Left lung (tissue), 10 donors: ENCODE results near the gene CDK7. TPM values are rescaled to one million over a fixed set of nuclear protein-coding genes. Genes with fewer than 3 reads are reported as not detected.
A peak's percentile ranks its signal among the peaks of the same experiment; 100 is the strongest.

ENCODE experiments used
- ATAC-seq: fragments of 200-7000 bp; cut with Tn5 transposase; one replicate; pipeline ENCODE4 v1.9.1; 2020; ENCODE audit warnings: moderate library complexity
- DNase-seq, 4 donors: peaks; one replicate each; pipeline ENCODE4 v3.0.0-alpha.2; 2013 to 2020
- H3K27ac ChIP-seq, 2 donors: fragments of 200-600 bp; sonication (generic) in 1 of 2; one replicate each; pipeline versions ENCODE4 v1.5.0 to v1.8.0; 2020 to 2021
- H3K27me3 ChIP-seq, 2 donors: fragments of 200-600 bp; sonication (generic) in 1 of 2; one replicate each; pipeline versions ENCODE4 v1.5.0 to v1.8.0; 2020 to 2021
- H3K36me3 ChIP-seq, 2 donors: fragments of 200-600 bp; sonication (generic) in 1 of 2; one replicate each; pipeline versions ENCODE4 v1.5.0 to v1.8.0; 2020 to 2021
- H3K4me1 ChIP-seq, 2 donors: fragments of 200-600 bp; one replicate each; pipeline ENCODE4 v1.8.0; 2021
- H3K4me3 ChIP-seq, 2 donors: fragments of 200-600 bp; sonication (generic) in 1 of 2; one replicate each; pipeline versions ENCODE4 v1.5.0 to v1.8.0; 2020 to 2021; ENCODE audit warnings: mild to moderate bottlenecking in 1 of 2
- H3K9me3 ChIP-seq, 2 donors: fragments of 200-600 bp; sonication (generic) in 1 of 2; one replicate each; pipeline versions ENCODE4 v1.5.0 to v1.8.0; 2020 to 2021
- CTCF ChIP-seq, 2 donors: fragments of 200-600 bp; sonication (generic) in 1 of 2; IDR thresholded peaks; one replicate each; pipeline versions ENCODE4 v1.5.0 to v1.8.0; 2021; ENCODE audit warnings: antibody characterized with exemption in 2 of 2
- intact Hi-C, 2 donors: fragments of 100-400 bp; cut with DNase I; formaldehyde crosslinking; loops; one replicate each; pipeline versions ENCODE4 v1.11.2 to v1.14.2; 2022
- polyA plus RNA-seq, 6 donors: library from polyadenylated mRNA; unstranded; fragments of 120-200 nt; gene quantifications; one replicate each; pipeline ENCODE4 v1.2.1, GENCODE V29; 2013; ENCODE audit not compliant: insufficient read length in 6 of 6
- total RNA-seq, 2 donors: library from RNA; stranded (reverse); fragmentation: NEBNext Ultra II Directional; extraction: Animal tissue kit (Norgen Biotek cat#: 25700); gene quantifications; one replicate each; pipeline ENCODE4 v1.2.1, GENCODE V29; 2021
- donor health status: DM: no; HTN: yes; CAD: no.
- donor health status: DM: no; HTN: no; CAD: no.

The CDK7 gene
- total and polyA plus RNA-seq, 8 donors: 15.9 to 38.0 (median 32.2) TPM

DNA sequence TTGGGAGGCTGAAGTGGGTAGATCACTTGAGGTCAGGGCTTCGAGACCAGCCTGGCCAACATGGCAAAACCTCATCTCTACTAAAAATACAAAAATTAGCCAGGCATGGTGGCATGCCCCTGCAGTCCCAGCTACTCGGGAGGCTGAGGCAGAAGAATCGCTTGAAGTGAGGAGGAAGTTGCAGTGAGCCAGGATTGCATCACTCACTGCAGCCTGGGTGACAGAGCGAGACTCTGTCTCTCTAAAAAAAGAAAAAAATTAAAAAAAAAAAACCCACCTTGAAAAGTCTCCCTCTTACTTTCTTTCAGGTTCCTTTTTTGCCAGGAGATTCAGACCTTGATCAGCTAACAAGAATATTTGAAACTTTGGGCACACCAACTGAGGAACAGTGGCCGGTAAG is 34.2 kb downstream of the CDK7 start:
- Histone ChIP-seq H3K27ac (no peak overlapping the region), H3K4me1 (no peaks in the 10 kb centered on the region), H3K9me3 (no peaks in the 10 kb centered on the region), H3K36me3 (peaks cover 0 to 76% of the 10 kb centered on the region in 2 donors), H3K27me3 (no peaks in the 10 kb centered on the region), H3K4me3 (no peak overlapping the region)
- intact Hi-C loops: no loop called here
- DNase-seq (no peak), ATAC-seq (no peak)
- no peak for TF ChIP-seq CTCF (IDR thresholded peaks at IDR 0.05)

DNA sequence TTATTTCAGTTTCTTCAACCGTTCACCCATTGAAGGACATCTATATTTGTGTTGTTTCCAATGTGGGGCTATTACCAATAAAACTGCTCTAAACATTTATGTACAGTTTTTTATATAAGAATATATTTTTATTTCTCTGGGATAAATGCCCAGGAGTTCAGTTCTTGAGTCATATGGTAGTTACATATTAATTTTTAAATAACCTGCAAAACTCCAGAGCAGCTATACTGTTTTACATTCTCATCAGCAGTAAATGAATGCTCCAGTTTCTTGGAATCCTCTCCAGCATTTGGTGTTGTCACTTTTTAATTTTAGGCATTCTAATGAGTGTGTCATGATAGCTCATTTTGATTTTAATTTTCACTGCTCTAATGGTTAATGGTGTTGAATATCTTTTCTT is 36.2 kb downstream of the CDK7 start:
- no peak for ATAC-seq
- intact Hi-C loops: no loop called here

DNA sequence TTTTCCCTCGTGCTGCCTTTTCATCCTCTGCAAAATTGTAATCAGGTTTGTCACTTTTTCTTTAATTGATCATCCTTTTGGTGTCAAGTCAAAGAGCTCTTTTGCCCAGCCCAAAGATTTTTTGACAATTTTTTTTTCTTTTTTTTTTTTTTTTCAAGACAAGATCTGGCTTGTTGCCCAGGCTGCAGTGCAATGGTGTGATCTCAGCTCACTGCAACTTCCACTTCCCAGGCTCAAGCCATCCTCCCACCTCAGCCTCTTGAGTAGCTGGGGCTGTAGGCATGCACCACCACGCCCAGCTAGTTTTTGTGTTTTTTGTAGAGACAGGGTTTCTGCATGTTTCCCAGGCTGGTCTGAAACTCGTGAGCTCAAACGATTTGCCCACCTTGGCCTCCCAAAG is 36.7 kb downstream of the CDK7 start:
- ATAC-seq (peak; percentile 69), DNase-seq (peak in 2 of 4 donors; percentile 21 to 50)
- Histone ChIP-seq H3K4me3 (no peak overlapping the region), H3K36me3 (peaks cover 0 to 77% of the 10 kb centered on the region in 2 donors), H3K27me3 (no peaks in the 10 kb centered on the region), H3K27ac (no peak overlapping the region), H3K4me1 (no peaks in the 10 kb centered on the region), H3K9me3 (no peaks in the 10 kb centered on the region)
- intact Hi-C loops: no loop called here
- no peak for TF ChIP-seq CTCF (IDR thresholded peaks at IDR 0.05)

More for the DNA sequence above, 36.2 kb downstream of the CDK7 start:
- Histone ChIP-seq H3K9me3 (no peaks in the 10 kb centered on the region), H3K36me3 (peaks cover 0 to 76% of the 10 kb centered on the region in 2 donors), H3K4me1 (no peaks in the 10 kb centered on the region), H3K4me3 (no peak overlapping the region), H3K27ac (no peak overlapping the region), H3K27me3 (no peaks in the 10 kb centered on the region)
- no peak for DNase-seq
- TF ChIP-seq CTCF (IDR thresholded peaks at IDR 0.05): no peak

DNA sequence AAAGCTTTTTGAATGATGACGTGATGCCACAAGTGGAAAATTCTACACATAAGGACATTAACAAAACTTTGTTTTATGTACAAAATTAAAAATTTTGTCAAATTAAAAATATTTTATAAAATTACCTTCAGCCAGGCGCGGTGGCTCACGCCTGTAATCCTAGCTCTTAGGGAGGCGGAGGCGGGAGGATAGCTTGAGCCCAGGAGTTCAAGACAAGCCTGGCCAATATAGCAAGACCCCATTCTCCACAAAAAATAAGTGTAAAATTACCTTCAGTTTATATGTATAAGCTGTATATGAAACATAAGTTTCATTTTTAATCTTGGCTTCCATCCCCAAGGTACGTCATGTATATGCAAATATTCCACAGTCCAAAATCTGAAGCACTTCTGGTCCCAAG is 40.9 kb downstream of the CDK7 start:
- no peak for TF ChIP-seq CTCF (IDR thresholded peaks at IDR 0.05)
- no peak overlapping the region for H3K27ac ChIP-seq
- ATAC-seq: no peak
- no peaks in the 10 kb centered on the region for H3K9me3 ChIP-seq
- DNase-seq: no peak
- intact Hi-C loops: no loop called here
- no peak overlapping the region for H3K4me3 ChIP-seq
- no peaks in the 10 kb centered on the region for H3K4me1 ChIP-seq
- H3K27me3 ChIP-seq: no peaks in the 10 kb centered on the region
- peaks cover 0 to 83% of the 10 kb centered on the region in 2 donors for H3K36me3 ChIP-seq

GRCh38 chr5:69276422-69277174 is 41.9 kb downstream of the CDK7 start:
- peak; percentile 38 for ATAC-seq
- Histone ChIP-seq H3K4me1 (no peaks in the 10 kb centered on the region), H3K27ac (no peak overlapping the region), H3K9me3 (no peaks in the 10 kb centered on the region), H3K4me3 (no peak overlapping the region), H3K36me3 (peaks cover 0 to 91% of the 10 kb centered on the region in 2 donors), H3K27me3 (no peaks in the 10 kb centered on the region)
- TF ChIP-seq CTCF (IDR thresholded peaks at IDR 0.05): no peak
- intact Hi-C loops: no loop called here
- DNase-seq: peak in 1 of 4 donors; percentile 22
